HepG2 (cell line): Measurements from ENCODE around the gene RAC3. TPM values are rescaled to one million over a fixed set of nuclear protein-coding genes. Genes with fewer than 3 reads are reported as not detected.

Experiments used
- AHDC1 ChIP-seq: sonication (generic); formaldehyde crosslinking; IDR thresholded peaks from 2 replicates; pipeline ENCODE4 v1.5.1; 2020; ENCODE audit warnings: mild to moderate bottlenecking, missing genetic modification reagents, borderline replicate concordance
- FOXP4 ChIP-seq: sonication (generic); formaldehyde crosslinking; IDR thresholded peaks from 2 replicates; pipeline ENCODE4 v1.4.0; 2020; ENCODE audit warnings: missing genetic modification reagents
- HNF1A ChIP-seq, 2 experiments: sonication (generic) in 1 of 2; formaldehyde crosslinking in 1 of 2; IDR thresholded peaks; 2 replicates each; pipeline versions ENCODE4 v1.4.0 to v1.6.1; 2016 to 2020; ENCODE audit warnings: borderline replicate concordance in 1 of 2, low read depth in 1 of 2, mild to moderate bottlenecking in 1 of 2, missing genetic modification reagents in 1 of 2
- MXI1 ChIP-seq: IDR thresholded peaks from 3 replicates; pipeline ENCODE4 v1.6.1; 2012; ENCODE audit warnings: low read depth, low read length, inconsistent platforms, borderline replicate concordance
- PRPF4 ChIP-seq: fragments of 200-400 bp; formaldehyde crosslinking; IDR thresholded peaks from 2 replicates; pipeline ENCODE4 v1.6.1; 2016; ENCODE audit warnings: low read length, low read depth; ENCODE audit not compliant: poor library complexity, severe bottlenecking
- SP2 ChIP-seq: sonication (generic); formaldehyde crosslinking; IDR thresholded peaks from 2 replicates; pipeline ENCODE4 v1.5.1; 2020; ENCODE audit warnings: mild to moderate bottlenecking, missing genetic modification reagents
- TCF7 ChIP-seq: sonication (generic); IDR thresholded peaks from 2 replicates; pipeline ENCODE4 v1.6.1; 2016; ENCODE audit warnings: antibody characterized with exemption, low read depth
- ZBTB26 ChIP-seq: IDR thresholded peaks from 2 replicates; pipeline ENCODE4 v1.6.1; 2016; ENCODE audit warnings: missing compliant biosample characterization, missing genetic modification reagents, borderline replicate concordance
- ZNF674 ChIP-seq: sonication (generic); formaldehyde crosslinking; IDR thresholded peaks from 2 replicates; pipeline ENCODE4 v1.5.0; 2020; ENCODE audit warnings: low read depth, mild to moderate bottlenecking, missing genetic modification reagents
- polyA plus RNA-seq, 8 experiments: library from polyadenylated mRNA; depleted of rRNA in 3 of 8; stranded (reverse) in 7 of 8; unstranded in 1 of 8; fragments of >200 nt; fragmentation: Illumina TruSeq in 4 of 8; extraction: Trizol in 4 of 8; gene quantifications; 2 replicates each; pipeline versions ENCODE4 v1.2.1 to v1.2.3, GENCODE V29; 2011 to 2016; ENCODE audit warnings: low read depth in 4 of 8, missing spikeins in 1 of 8, mixed read lengths in 1 of 8; ENCODE audit not compliant: insufficient read depth in 1 of 8
- total RNA-seq, 5 experiments: library from RNA; depleted of rRNA; stranded (reverse); fragments of >200 nt; fragmentation: Illumina TruSeq; extraction: Trizol; gene quantifications; 2 replicates each; pipeline ENCODE4 v1.2.3, GENCODE V29; 2016; ENCODE audit warnings: low read depth in 1 of 5
- TF ChIP-seq, protein P1 (sequence below): sonication (generic); formaldehyde crosslinking; IDR thresholded peaks from 2 replicates; pipeline ENCODE4 v1.5.1; 2020; ENCODE audit warnings: mild to moderate bottlenecking, missing genetic modification reagents, borderline replicate concordance
- TF ChIP-seq, protein P2 (sequence below): sonication (generic); formaldehyde crosslinking; IDR thresholded peaks from 2 replicates; pipeline ENCODE4 v1.8.0; 2022; ENCODE audit warnings: missing genetic modification reagents, mild to moderate bottlenecking, borderline replicate concordance

The RAC3 gene
- total and polyA plus RNA-seq, 2 of the 13 experiments (the other 11 are each of a cell fraction or from before 2014, with no cell fraction given) = 10.5 to 21.3 TPM

- TF ChIP-seq ZBTB26 = no peak
- TF ChIP-seq TCF7 = peak; percentile 99
- no peak for TF ChIP-seq PRPF4
- TF ChIP-seq, protein P1, sequence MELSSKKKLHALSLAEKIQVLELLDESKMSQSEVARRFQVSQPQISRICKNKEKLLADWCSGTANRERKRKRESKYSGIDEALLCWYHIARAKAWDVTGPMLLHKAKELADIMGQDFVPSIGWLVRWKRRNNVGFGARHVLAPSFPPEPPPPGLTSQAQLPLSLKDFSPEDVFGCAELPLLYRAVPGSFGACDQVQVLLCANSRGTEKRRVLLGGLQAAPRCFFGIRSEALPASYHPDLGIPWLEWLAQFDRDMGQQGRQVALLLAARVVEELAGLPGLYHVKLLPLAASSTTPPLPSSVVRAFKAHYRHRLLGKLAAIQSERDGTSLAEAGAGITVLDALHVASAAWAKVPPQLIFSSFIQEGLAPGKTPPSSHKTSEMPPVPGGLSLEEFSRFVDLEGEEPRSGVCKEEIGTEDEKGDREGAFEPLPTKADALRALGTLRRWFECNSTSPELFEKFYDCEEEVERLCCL (CRISPR knock-in tag) = no peak
- no peak for TF ChIP-seq ZNF674 (CRISPR knock-in tag)
- peak; percentile 67 for TF ChIP-seq FOXP4 (CRISPR knock-in tag)
- TF ChIP-seq MXI1 = no peak
- no peak for TF ChIP-seq SP2 (CRISPR knock-in tag)
- no peak for TF ChIP-seq AHDC1 (CRISPR knock-in tag)
- TF ChIP-seq, protein P2, sequence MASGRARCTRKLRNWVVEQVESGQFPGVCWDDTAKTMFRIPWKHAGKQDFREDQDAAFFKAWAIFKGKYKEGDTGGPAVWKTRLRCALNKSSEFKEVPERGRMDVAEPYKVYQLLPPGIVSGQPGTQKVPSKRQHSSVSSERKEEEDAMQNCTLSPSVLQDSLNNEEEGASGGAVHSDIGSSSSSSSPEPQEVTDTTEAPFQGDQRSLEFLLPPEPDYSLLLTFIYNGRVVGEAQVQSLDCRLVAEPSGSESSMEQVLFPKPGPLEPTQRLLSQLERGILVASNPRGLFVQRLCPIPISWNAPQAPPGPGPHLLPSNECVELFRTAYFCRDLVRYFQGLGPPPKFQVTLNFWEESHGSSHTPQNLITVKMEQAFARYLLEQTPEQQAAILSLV (CRISPR knock-in tag) = no peak
- peak; percentile 68 for TF ChIP-seq HNF1A (IDR thresholded peaks at IDR 0.05; ENCODE audit: low read depth)
- no peak; the same call in 1 of the 2 replicates for TF ChIP-seq HNF1A (CRISPR knock-in tag; IDR thresholded peaks at IDR 0.05; ENCODE audit: borderline replicate concordance)
These were observed 16.0 kb upstream of the RAC3 start (continued) for GRCh38 chr17:82015311-82015971.
